GM21390 (cell line): ENCODE results near the gene C19orf47.

Experiments
- ATAC-seq: cut with Tn5 transposase; IDR thresholded peaks from one replicate; pipeline ENCODE4 v1.9.1; 2021; ENCODE audit not compliant: unreplicated experiment

Gene C19orf47

DNA sequence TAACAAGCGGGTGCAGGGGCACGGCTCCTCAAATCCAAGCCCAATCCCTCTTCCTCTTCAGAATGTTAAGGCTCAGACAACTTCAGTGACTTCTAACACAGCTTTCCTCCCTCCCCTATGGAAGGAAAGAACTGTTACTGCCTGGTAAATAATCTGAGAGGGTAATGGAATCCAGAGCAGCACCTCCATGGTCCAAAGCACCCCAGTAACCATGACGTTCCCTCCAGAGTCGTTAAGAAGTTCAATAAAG, 64.0 kb downstream of the C19orf47 start:
- ATAC-seq: no peak

DNA sequence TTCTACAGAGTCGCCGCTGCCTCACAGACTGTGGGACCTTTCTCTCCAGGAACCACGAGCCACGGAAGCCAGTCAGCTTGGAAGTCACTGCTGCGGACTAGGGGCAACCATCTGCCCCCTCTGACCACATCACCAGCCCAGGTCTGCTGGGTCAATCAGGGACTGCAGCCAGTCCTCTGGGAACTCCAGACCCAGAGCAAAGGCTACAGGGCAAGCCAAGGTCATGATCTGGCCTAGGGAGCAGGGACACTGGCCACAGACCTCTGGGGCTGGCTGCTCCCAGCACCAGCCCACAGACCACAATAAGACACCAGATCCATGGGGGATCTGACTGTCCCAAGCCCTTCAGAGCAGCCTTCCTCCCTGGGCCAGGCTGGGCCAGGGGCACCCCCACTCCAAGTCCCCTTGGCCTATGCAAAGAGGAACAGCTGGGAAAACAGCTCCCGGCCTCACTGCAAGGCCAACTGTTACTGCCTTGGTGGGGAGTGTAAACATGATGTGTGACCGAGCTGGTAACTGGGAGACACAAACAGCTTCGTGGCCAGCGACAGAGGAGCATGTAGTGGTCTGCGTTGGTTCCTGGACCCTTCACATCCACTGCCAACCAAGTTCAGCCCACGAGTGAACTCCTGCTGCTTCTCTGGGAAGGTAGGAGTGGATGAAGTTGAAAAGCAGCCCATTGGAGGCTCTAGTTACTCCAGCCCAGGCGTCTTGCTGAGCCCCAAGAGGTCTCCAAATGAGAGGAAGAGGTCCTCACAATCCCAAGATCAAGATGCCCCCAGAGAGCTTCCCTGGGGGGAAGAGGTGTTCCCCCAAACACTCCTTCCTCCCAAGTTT, 64.6 kb downstream of the C19orf47 start:
- no peak for ATAC-seq

DNA sequence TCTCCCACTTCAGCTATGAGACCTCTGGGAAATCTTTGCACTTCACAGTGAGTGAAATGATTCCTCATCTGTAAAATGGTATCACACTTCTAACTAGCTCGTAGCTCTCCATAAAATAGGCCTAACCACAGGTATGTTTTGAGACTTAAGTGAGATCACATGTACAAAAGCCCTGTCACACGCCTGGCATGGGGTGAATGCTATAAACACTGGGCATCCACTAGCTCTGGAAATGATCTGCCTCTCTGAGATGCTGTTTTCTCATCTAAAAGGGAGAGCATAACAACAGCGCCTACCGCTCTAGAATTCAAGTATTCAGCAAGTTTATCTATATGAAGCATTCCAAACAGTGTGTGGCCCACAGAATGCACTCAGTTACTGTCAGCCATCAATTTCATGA, 65.3 kb downstream of the C19orf47 start:
- ATAC-seq: no peak

DNA sequence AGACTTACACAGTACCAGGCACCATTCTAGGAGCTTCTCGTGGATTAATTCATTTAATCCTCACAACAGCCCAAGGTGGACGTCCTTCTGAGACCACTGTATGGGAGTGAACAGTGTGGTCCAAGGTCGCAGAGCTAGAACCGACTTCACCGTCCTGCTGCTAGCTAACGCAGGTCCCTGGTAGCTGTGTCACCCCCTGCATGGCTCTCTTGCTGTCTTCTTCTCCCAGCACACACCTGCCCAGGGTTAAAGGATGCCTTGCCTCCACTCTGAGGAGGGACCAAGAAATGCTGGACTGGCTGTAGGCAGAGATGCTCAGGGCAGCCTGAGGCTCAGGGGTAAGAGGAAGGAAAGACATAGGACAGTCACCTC, 66.0 kb downstream of the C19orf47 start:
- ATAC-seq: no peak

DNA sequence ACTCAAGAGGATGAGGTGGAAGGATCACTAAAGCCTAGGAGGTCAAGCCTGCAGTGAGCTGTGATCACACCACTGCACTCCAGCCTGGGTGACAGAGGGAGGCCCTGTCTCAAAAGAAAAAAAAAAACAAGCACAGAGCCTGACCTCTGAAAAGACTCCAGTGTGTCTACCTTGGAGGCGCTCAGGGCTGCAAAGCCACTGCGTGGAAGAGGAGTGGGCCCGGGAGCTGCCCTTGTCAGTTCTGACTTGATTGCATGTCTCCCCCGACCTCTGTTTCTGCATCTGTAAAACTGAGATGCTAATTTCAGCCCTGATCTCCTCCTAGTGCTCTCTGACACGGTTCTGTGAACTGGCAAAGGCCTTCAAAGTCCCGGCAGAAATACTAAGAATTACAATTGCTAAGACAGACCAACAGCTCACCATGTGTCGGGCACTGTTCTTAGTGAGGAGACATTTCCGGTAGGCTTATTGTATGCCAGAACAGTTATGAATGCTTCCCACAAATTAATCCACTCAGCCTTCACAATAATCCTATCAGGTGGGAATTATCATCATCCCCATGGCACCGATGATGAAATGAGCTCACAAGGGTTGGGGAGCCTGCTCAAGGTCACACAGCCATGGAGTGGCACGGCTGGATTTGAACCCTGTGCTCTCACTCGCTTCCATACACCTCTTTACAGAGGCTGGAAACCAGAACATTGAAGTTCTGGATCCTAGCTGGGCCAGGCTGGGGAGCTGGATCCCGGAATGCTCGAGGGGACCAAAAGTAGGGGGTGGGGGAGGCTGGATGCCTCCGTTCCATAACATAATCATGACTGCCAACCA, 66.6 kb downstream of the C19orf47 start:
- no peak for ATAC-seq

DNA sequence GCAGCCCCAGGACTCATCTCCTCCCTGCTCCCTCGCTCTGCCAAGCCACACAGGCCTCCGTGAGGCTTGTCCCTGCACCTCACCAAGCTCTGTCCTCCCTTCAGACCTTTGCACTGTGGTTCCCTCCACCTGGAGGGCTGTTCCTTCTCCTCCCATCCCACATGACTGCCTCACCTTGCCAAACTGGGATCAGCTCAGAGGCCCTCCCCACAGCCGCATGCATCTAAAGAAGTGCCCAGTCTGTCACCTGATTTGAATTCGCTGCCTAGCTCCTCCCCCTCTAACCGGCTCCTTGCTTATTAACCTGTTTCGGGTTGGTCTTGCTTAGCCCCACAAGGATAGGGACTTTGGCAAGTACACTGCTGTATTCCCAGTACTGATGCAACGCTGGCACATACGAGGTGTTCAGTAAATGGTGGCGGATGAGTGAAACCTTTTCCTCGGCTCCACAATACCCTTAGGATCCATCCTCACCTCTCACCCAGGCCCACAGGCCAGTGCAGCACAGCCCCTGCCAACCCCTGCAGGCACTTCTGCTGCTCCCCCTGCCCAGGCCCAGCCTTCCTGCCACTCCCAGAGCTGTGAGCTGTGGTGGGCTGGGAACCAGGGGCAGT, 67.5 kb downstream of the C19orf47 start:
- ATAC-seq: no peak

DNA sequence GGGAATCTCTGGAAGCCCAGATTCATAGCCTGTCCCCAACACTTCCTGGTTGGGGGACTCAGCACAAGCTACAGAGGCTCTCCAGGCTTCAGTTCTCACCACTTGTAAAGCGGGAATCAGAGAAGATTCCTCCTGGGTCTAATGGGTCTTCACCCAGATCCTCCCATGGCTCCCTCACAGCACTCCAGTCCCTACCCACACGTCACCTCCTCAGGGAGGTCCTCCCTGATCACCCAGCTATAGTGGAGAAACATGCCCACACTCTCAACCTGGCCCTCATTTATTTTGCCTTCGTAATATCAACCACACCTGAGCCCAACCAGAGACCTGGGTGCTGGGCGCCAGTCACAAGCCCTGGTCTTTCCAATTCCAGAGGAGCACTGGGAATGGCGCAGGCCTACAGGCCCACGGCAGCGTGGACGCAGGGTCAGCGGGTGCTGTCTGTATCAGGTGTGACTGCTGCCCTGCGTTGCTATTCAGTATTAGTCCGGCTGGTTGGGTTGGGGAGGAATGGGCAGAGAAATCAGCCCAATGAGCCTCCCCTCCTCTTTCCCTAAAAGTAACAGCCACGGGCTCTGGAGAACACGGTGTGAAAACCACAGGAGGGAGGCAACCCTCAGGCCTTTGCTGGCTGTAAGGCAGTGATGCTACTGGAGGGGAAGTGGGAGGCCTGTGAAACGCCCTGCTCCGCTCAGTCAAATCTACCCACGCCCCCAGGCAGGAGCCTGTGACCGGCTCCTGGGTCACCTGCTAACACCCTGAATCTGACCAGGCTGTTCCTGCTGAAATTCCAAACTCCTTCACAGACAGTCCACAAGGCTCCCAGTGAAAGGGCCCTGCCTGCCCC, 68.2 kb downstream of the C19orf47 start:
- ATAC-seq: no peak

DNA sequence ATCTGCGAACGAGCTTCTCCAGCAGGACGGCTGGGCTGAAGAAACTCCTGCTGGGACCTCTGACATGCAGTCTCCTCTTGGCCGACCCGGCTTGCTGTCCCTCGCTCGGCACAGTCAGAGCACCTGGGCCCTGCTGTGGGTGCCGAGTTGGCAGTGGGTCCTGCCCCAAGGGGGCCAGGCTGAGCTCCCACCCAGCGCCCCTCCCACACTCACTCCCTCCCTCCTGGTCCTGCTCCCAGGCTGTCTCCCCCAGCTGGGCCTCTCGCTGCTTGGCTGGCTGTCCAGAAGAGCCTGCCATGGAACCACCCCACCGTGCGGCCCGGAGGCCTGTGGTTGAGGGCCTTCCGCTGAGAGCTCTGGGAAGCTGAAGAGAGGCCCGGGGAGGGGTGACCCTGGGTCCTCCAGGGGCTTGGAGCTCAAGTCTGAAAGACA, 69.1 kb downstream of the C19orf47 start:
- ATAC-seq: no peak

DNA sequence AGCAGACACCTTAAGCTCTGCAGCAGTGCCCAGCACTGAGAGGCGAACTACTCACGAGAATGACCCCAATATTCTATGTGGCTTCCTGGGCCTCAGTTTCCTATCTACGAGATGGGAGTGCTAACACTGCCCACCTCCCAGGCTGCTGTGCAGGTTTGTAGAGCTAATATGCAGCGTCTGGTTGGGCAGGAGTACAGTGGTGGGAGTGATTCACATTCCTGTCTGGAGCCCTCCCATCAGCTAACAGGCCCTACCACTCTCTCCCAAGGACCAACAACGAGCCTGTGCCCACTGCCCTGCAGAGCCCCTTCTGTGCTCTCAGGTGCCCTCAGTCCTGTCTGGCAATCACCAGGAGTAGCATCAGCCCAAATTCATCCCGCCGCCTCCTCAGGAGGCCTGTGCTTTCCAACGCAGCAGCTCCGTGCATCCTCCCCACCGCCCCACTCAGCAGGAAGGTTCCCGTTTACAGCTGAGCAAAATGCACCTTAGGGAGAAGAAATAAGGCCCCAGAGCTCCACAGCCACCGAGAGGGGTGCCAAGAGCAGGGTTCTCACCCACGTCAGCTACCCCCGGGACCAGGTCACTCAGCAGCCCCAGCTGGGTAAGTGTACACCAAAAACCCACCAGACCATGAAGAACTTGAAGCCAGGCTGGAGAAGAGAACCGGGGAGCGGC, 69.7 kb downstream of the C19orf47 start:
- ATAC-seq: no peak

DNA sequence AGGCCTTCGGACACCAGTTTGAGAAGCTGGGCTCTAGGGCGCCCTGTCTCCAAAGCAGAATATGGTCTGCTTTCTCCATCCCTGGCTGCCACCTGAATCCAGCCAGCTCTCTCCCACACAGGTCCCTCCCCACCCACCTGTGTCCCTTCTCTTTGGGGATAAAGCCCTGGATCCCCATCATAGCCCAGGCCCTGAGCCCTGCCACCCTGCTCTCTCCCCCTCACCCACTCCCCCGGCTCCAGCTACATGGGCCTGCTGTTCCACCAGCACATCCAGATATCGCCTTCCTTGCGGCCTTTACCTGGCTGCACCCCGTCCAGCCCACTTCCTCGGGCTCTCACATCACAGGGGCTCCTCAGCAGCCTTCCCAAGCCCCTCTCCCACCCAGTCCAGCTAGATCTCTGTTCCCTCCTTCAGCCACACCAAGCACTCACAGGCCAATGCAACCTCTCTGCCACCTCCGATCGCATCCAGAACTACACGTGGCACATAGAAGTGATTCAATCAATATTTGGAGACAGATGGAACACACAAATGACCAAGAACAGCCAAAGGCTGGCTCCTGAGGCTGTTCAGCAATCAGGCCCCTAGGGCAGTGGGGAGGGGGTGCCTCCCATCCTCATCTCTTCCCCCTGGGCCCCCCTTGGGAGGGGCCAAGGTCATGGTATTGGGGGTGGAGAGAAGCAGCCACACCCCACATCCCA, 70.7 kb downstream of the C19orf47 start:
- no peak for ATAC-seq

DNA sequence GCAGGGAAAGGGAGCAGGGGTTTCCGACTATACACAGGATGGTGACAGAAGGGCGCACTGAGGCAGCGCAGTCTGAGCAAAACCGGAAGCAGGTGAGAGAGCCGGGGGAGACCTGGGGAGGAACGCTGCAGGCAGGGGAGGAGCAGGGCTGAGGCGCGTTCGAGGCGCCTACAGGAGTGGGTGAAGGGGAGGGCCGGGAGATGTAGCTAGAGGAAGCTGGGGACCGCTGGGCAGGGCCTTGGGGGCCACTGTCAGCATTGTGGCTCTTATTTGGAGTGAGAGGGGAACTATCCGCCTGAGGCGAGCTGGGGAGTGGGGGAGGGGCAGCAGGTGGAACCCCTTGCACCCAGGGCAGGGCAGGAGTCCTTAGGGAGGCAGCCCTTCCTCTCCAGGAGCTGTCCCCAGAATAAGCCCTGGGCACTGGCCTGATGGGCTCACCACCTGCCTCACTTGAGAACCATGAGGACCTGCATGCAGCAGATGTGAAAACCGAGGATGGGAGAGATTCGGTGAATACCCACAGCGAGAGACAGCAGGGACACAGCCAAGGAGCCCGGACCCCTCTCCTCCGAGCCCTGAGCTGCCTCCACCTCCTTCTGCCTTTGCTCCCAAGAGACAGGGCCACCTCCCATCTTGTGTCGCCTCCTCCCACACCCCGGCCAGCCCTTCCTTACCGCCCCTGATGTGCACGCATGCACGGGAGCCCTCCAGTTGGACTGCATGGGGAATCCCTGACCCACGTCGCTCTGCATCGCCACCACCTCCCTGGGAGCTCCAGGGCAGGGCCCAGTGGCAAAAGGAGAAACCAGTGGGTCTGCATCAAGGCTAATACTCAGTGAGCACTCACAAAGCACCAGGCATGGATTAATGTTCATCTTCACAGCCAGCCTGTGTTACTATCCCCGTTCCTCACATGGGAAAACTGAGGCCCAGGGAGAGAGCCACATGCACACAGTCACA, 73.3 kb downstream of the C19orf47 start:
- no peak for ATAC-seq

DNA sequence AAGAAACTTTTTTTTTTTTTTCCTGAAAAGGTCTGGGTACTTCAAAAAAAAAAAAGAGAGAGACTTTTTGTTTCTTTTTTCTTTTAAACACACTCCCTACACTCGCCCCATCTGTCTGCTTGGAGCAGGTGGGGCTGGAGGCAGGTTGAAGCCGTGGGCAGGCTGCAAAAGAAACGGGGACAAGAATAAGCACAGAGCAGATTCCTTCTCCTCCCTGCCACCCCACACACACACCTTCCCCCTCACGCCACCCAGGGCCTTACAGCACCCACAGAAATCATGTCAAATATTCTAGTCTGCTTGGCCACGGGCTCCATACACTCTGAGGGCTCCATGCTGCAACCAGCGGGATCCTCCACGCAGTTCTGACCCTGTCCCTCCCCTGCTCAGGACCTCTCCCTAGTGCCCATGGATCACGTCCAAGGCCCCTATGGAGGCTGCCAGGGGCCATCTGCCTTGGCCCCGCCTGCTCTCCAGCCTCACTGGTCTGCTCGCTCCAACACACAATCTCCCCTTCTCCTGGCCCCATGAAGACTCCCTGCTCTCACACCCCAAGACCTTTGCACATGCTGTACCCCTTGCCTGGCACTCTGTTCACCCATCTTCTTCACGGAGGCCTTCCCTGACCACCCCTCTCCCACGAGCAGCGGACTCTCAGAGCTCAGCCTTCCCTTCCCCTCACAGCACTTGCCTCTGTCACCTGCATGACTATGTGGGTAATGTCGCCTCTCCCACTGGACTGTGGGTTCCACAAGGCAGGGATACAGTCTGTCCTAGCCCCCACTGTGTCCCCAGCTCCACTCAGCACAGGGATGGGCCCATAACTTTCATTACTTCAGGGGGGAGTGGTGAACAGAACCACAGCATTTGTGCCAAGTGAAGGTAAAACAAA, 74.5 kb downstream of the C19orf47 start:
- ATAC-seq: no peak

DNA sequence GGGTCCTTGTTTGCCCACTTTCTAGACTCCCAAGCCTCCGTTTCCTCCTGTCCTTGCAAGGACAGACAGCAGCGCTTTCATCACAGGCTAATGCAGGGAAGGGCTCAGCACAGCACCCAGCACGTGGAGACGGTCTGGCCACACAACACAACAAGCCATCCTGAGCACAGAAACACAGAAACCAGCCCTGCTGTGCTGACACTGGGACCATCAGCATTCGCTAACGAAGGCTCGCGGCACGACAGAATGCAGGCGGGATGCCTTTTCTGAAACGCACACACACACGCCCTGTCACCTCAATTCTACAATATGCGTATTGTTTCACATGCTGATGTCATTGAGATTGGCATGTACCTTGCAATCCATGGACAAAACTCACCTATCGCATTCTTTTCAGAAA, 75.9 kb downstream of the C19orf47 start:
- ATAC-seq: no peak

DNA sequence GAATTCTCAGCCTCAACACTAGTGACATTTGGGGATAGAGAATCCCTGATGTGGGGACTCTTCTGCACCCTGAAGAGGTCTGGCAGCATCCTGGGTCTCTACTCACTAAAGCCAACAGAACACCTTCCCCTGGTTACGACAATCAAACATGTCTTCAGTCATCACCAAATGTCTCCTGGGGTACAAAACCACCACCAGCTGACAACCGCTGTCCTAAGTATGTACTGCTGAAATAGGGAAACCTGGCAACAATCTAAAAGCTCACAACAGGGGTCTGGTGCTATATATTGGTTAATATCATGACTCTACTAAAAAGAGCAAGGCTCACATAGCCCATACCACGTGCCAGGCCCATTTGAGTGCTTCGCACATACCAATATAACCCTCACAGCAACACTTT, 76.5 kb downstream of the C19orf47 start:
- ATAC-seq: no peak

DNA sequence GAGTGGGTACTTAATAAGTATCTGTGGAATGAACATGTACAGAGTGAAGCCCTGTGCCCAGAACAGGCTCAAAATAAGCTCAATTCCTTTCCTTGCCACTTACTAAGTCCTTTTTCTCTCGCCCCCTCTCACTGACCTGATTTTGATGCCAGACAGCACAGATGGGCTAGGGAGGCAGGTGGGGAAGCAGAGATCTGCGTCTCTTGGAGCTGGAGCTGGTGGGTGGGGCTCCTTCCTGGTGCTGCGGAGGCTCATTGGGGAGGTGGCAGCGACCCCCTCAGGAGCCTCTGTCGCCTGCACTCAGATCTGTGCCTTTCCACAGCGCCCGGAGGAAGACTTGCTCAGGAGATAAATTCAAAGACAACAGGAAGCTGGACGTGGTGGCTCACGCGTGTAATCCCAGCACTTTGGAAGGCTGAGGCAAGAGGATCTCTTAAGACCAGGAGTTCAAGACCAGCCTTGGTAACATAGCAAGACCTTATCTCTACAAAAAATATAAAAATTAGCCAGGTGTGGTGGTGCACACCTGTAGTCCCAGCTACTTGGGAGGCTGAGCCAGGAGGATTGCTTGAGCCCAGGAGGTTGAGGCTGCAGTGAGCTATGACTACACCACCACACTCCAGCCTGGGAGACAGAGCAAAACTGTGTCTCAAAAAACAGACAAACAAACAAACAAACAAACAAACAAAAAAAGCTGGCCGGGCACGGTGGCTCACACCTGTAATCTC, 77.7 kb downstream of the C19orf47 start:
- no peak for ATAC-seq
